Activated CD4-positive, alpha-beta memory T cell treated with anti-CD3 and anti-CD28 coated beads for 36 hours (primary cell): Measurements from ENCODE around the gene SLC2A11. TPM values are rescaled to one million over a fixed set of nuclear protein-coding genes. Genes with fewer than 3 reads are reported as not detected.
"Not testable (repeated sequence)": the region's sequence is repeated elsewhere in the genome, so short reads cannot be mapped to it uniquely, and the experiment has no call there.

Experiments
- CTCF ChIA-PET: fragments of 350-600 bp; sonication (Branson Sonifier 250); formaldehyde crosslinking; loops from one replicate; lab custom pipeline; 2021; ENCODE audit warnings: antibody characterized with exemption, inconsistent platforms; lab: Charles Lee
- POLR2A ChIA-PET: fragments of 350-600 bp; sonication (Branson Sonifier 250); formaldehyde crosslinking; loops from one replicate; lab custom pipeline; 2021; ENCODE audit warnings: antibody characterized with exemption; lab: Charles Lee
- DNase-seq: peaks from one replicate; pipeline ENCODE4 v3.0.0-alpha.2; 2020
- H3K27ac Mint-ChIP-seq: one replicate; pipeline ENCODE4 v1.8.0; 2021; ENCODE audit warnings: mixed read lengths
- H3K27me3 Mint-ChIP-seq: one replicate; pipeline ENCODE4 v1.8.0; 2021; ENCODE audit warnings: mixed read lengths
- H3K36me3 Mint-ChIP-seq: one replicate; pipeline ENCODE4 v1.8.0; 2021; ENCODE audit warnings: mixed read lengths
- H3K4me1 Mint-ChIP-seq: one replicate; pipeline ENCODE4 v1.8.0; 2021; ENCODE audit warnings: low read depth, mixed read lengths
- H3K4me3 Mint-ChIP-seq: one replicate; pipeline ENCODE4 v1.8.0; 2021; ENCODE audit warnings: mild to moderate bottlenecking, mixed read lengths
- H3K9me3 Mint-ChIP-seq: one replicate; pipeline ENCODE4 v1.8.0; 2021; ENCODE audit warnings: mixed read lengths
- intact Hi-C: fragments of 100-400 bp; cut with micrococcal nuclease; formaldehyde crosslinking; loops from one replicate; pipeline ENCODE4 v1.15.1; 2023
- total RNA-seq, 2 experiments: library from RNA; stranded (reverse); gene quantifications; one replicate each; pipeline ENCODE4 v1.2.3, GENCODE V29; 2021

SLC2A11 gene
- total RNA-seq, 2 experiments from 2014 or later, result 6.8 to 8.9 TPM

DNA sequence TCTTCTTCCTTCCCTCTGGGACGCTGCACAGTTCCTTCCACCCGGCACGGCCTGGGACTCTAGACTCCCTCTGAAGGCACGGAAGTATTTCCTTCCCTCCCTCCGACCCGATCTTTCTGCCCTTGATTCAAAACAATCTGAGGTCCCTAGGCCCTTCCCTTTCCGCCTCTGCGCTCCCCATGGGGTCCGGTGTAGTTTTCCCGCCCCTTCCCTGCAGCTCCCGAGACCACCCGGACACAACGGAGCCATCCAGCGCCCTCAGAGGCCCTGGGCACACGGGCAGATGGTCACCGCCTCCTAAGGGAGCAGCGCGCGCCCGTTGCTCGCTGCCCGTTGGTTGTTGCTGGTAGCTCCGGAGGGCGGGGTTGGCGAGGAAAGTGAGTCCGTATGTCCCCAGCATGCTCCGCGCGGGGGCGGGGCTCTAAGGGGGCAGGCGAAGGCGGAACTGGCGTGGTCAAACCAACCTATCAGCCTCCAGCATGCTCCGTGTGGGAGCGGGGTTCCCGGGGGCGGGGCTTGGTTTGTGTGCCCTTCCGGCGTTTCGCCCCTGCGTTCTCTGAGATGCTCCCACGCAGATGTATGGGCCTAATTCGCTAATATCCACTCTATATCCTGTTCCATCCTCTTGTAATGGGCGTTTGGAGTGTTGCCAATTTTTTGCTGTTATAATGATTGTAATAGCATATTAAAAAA lies 56.1 kb downstream of the SLC2A11 start:
- CTCF ChIA-PET, result interaction anchor here (0.6 to 2.6 kb wide), 6 partner anchors 18 to 315 kb away, joined by 3 to 18 read pairs (median 4); partner anchors contain the start of gene MIF
- peak; percentile 100 for DNase-seq
- Mint-ChIP-seq H3K4me3 (peak overlapping the region; percentile 92), H3K36me3 (no peaks in the 10 kb centered on the region), H3K4me1 (peaks cover 15% of the 10 kb centered on the region), H3K27ac (peak overlapping the region; percentile 97), H3K9me3 (no peaks in the 10 kb centered on the region), H3K27me3 (no peaks in the 10 kb centered on the region)
- intact Hi-C loops, result loop anchor here (1.0 to 10.0 kb wide), 3 partner anchors 20 to 641 kb away; partner anchors contain the start of genes GUCD1, MIF and SNRPD3
- POLR2A ChIA-PET, result interaction anchor here (0.6 to 2.2 kb wide), 12 partner anchors 11 to 197 kb away, joined by 3 to 56 read pairs (median 6); partner anchors contain the start of genes CABIN1, MIF, SLC2A11 and SMARCB1

DNA sequence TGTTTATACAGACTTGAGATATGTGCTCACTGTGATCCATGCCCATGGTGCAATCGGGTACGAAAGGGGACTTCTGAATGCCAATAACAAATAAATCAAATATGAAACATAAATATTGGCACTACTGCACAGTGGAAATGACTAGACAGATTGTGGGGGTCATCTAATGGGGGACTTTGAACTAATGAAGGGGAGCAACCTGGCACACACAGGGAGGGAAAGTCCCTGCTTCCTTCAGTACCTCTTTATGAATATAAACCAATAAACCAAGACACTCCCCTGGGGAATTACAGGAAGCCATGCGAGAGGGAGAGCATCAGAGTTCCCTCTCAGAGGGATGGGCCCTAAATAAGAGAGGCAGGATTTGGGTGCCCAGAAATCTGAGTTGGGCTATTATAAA lies 57.6 kb downstream of the SLC2A11 start:
- ChIA-PET POLR2A (no interaction called here), CTCF (no interaction called here)
- no peak overlapping the region for H3K4me3 Mint-ChIP-seq
- H3K36me3 Mint-ChIP-seq, result no peaks in the 10 kb centered on the region
- H3K27me3 Mint-ChIP-seq, result no peaks in the 10 kb centered on the region
- intact Hi-C loops, result loop anchor here (10.0 kb wide), 1 partner anchor 640 kb away; the partner anchor contains the start of genes GUCD1 and SNRPD3
- H3K27ac Mint-ChIP-seq, result no peak overlapping the region
- no peaks in the 10 kb centered on the region for H3K9me3 Mint-ChIP-seq
- DNase-seq, result no peak
- H3K4me1 Mint-ChIP-seq, result peaks cover 15% of the 10 kb centered on the region

DNA sequence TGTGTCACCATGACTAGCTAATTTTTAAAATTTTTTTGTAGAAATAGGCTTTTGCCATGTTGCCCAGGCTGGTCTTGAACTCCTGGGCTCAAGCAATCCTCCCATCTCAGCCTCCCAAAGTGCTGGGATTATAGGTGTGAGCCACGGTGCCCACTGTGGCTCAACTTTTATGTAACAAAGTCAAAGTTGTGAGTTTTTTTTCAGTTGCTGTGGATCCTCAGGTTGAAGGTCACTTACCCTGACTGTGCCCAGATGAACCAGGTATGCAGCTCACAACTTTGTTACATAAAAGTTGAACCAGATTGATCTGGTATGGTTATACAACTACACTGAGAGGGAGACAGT lies 62.6 kb downstream of the SLC2A11 start:
- H3K9me3 Mint-ChIP-seq, H3K4me3 Mint-ChIP-seq, DNase-seq, POLR2A ChIA-PET, H3K27me3 Mint-ChIP-seq, intact Hi-C loops, H3K4me1 Mint-ChIP-seq, H3K27ac Mint-ChIP-seq: not testable (repeated sequence)
- H3K36me3 Mint-ChIP-seq, result peaks cover 12% of the 10 kb centered on the region
- CTCF ChIA-PET, result interaction anchor here (0.6 to 0.7 kb wide), 2 partner anchors 26 to 1900 kb away, joined by 3 read pairs; partner anchors contain the start of gene MIF

DNA sequence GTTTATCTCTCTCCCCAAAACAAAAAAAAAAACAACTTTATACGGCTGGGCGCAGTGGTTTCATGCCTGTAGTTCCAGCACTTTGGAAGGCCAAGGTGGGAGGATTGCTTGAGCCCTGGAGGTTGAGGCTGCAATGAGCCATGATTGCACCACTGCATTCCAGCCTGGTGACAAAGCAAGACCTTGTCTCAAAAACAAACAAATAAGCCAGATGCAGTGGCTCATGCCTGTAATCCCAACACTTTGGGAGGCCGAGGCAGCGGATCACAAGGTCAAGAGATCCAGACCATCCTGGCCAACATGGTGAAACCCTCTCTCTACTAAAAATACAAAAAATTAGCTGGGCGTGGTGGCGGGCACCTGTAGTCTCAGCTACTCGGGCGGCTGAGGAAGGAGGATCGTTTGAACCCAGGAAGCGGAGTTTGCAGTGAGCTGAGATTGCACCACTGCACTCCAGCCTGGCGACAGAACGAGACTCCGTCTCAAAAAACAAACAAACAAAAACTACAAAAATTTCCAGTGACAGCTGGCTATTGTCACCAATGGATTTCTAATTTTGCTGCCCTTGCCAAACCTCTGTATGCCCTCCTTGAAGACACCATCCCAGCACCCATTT lies 64.0 kb downstream of the SLC2A11 start:
- CTCF ChIA-PET, result interaction anchor here (1.1 kb wide), 1 partner anchor 27 kb away, joined by 4 read pairs; the partner anchor contains the start of gene MIF
- H3K27ac Mint-ChIP-seq, POLR2A ChIA-PET, H3K4me3 Mint-ChIP-seq, H3K27me3 Mint-ChIP-seq, H3K4me1 Mint-ChIP-seq, DNase-seq, intact Hi-C loops: not testable (repeated sequence)
- Mint-ChIP-seq H3K9me3 (peaks cover 14% of the 10 kb centered on the region), H3K36me3 (peaks cover 23% of the 10 kb centered on the region)

DNA sequence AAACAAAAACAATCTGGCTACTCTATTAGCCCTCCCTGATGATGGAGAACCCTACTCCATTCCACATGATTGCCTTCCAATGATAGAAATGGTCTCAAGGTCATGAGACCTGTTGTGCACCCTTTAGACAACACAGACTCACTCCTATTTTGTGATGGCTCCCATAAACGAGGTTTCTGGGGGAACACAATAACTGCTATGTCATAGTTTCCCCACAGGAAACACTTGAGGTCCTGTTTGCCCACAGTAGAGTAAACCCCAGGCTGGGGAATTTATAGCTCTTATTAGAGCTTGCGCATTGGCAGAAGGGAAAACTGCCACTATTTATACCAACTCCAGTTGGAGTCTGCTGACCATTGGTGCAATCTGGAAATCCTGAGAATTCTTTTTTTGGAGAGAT lies 65.2 kb downstream of the SLC2A11 start:
- intact Hi-C loops, result no loop called here
- CTCF ChIA-PET, result no interaction called here
- Mint-ChIP-seq H3K27ac (no peak overlapping the region), H3K9me3 (peaks cover 14% of the 10 kb centered on the region), H3K36me3 (peaks cover 28% of the 10 kb centered on the region), H3K27me3 (no peaks in the 10 kb centered on the region), H3K4me3 (no peak overlapping the region), H3K4me1 (no peaks in the 10 kb centered on the region)
- no peak for DNase-seq
- POLR2A ChIA-PET, result no interaction called here

DNA sequence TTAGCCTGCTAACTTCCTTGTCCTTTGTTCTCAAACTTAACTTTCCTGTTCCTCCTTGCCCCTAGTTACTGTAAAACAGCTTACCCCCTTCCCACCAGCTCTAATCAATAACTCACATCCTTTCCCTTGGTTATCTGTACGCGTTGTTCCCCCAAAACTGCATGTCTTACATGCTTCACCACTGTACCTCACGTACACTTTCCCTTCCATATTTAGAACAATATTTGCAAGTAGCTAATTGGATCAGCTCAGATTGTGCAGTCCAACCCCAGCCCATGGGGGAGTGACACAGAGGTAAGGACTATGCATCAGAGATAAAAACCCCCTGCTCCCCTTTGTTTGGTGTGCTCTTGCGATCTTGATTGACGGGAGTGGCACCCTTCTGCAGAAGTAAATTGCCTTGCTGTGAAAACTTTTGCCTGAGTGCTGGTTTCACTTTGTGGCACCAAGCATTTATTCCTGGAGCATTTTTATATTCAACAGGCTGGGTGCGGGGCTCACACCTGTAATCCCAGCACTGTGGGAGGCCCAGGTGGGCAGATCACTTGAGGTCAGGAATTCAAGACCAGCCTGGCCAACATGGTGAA lies 67.4 kb downstream of the SLC2A11 start:
- intact Hi-C loops, result no loop called here
- no peak for DNase-seq
- POLR2A ChIA-PET, result interaction anchor here (0.7 kb wide), 1 partner anchor 501 kb away, joined by 5 read pairs; no protein-coding TSS in a partner anchor
- peaks cover 14% of the 10 kb centered on the region for H3K9me3 Mint-ChIP-seq
- peaks cover 30% of the 10 kb centered on the region for H3K36me3 Mint-ChIP-seq
- no peak overlapping the region for H3K4me3 Mint-ChIP-seq
- no peaks in the 10 kb centered on the region for H3K4me1 Mint-ChIP-seq
- H3K27me3 Mint-ChIP-seq, result no peaks in the 10 kb centered on the region
- CTCF ChIA-PET, result no interaction called here
- H3K27ac Mint-ChIP-seq, result no peak overlapping the region

DNA sequence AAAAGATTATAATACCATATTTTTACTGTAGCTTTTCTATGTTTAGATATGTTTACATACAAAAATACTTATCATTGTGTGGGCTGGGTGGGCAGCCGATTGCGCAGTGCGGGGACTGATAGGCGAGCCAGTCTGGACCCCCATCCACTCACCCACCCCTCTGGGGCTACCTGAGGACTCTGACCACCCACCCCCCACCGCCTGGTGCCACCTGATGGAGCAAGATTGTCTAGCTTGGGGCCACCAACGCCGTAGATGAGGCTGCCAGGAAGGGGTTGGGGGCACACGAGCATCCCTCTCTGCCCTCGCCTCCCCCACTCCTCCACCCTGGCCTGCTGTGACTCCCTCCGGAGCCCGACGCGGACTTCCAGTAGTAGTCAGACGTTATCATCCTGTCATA lies 68.9 kb downstream of the SLC2A11 start:
- Mint-ChIP-seq H3K9me3 (peaks cover 19% of the 10 kb centered on the region), H3K27me3 (no peaks in the 10 kb centered on the region), H3K36me3 (peaks cover 35% of the 10 kb centered on the region), H3K4me3 (no peak overlapping the region), H3K27ac (no peak overlapping the region), H3K4me1 (no peaks in the 10 kb centered on the region)
- no peak for DNase-seq
- ChIA-PET CTCF (interaction anchor here (0.7 kb wide), 1 partner anchor 249 kb away, joined by 3 read pairs; no protein-coding TSS in a partner anchor), POLR2A (no interaction called here)
- intact Hi-C loops, result no loop called here

Other genes with a start within 250 kb of the SLC2A11 start
- gene DRICH1, start 225.6 kb upstream of the SLC2A11 start, total RNA-seq, result under 1 TPM; 0.36 to 0.62 TPM
- 1 to 10 TPM; 7.7 to 9.1 TPM for gene RGL4, start 166.9 kb upstream of the SLC2A11 start, total RNA-seq
- 1 to 10 TPM; 1.2 to 1.3 TPM for gene ZNF70, start 106.8 kb upstream of the SLC2A11 start, total RNA-seq
- not detected for gene VPREB3, start 103.5 kb upstream of the SLC2A11 start, total RNA-seq
- gene C22orf15, start 94.9 kb upstream of the SLC2A11 start, total RNA-seq, result under 1 TPM; 0.31 to 0.90 TPM
- 100 to 1,000 TPM; 144 to 157 TPM for gene CHCHD10, start 89.9 kb upstream of the SLC2A11 start, total RNA-seq
- gene MMP11, start 85.0 kb upstream of the SLC2A11 start, total RNA-seq, result 1 to 10 TPM in 1 of 2 experiments, under 1 TPM in 1; 0.70 to 1.0 TPM
- 10 to 100 TPM; 71.3 to 72.5 TPM for gene SMARCB1, start 70.9 kb upstream of the SLC2A11 start, total RNA-seq
- 1 to 10 TPM; 8.1 to 9.7 TPM for gene DERL3, start 18.9 kb upstream of the SLC2A11 start, total RNA-seq
- gene MIF, start 36.5 kb downstream of the SLC2A11 start, total RNA-seq, result 1,000 to 10,000 TPM; 1,215 to 1,240 TPM
- under 1 TPM in 1 of 2 experiments, not detected in 1; 0.33 TPM for gene GSTT2B, start 103.3 kb downstream of the SLC2A11 start, total RNA-seq
- gene DDTL, start 109.0 kb downstream of the SLC2A11 start, total RNA-seq, result 1 to 10 TPM; 1.4 to 2.0 TPM
- 100 to 1,000 TPM; 105 to 108 TPM for gene DDT, start 116.6 kb downstream of the SLC2A11 start, total RNA-seq
- not detected for gene GSTT2, start 122.3 kb downstream of the SLC2A11 start, total RNA-seq
- not detected for gene GSTT4, start 147.6 kb downstream of the SLC2A11 start, total RNA-seq
- 10 to 100 TPM; 76.6 to 79.9 TPM for gene CABIN1, start 153.4 kb downstream of the SLC2A11 start, total RNA-seq